Activated CD8-positive, alpha-beta T cell treated with anti-CD3 and anti-CD28 coated beads for 36 hours (primary cell): ENCODE results near the gene TRAF1. TPM values are rescaled to one million over a fixed set of nuclear protein-coding genes. Genes with fewer than 3 reads are reported as not detected.

Experiments
- ATAC-seq: fragments of 200-7000 bp; cut with Tn5 transposase; one replicate; pipeline ENCODE4 v1.10.0; 2021; ENCODE audit warnings: mild to moderate bottlenecking, moderate library complexity
- CTCF ChIA-PET: fragments of 350-600 bp; sonication (Branson Sonifier 250); formaldehyde crosslinking; loops from one replicate; lab custom pipeline; 2021; ENCODE audit warnings: antibody characterized with exemption; lab: Charles Lee
- POLR2A ChIA-PET: fragments of 350-600 bp; sonication (Branson Sonifier 250); formaldehyde crosslinking; loops from one replicate; lab custom pipeline; 2021; ENCODE audit warnings: antibody characterized with exemption; lab: Charles Lee
- DNase-seq: peaks from one replicate; pipeline ENCODE4 v3.0.0-alpha.2; 2020
- H3K27ac Mint-ChIP-seq: one replicate; pipeline ENCODE4 v1.8.0; 2021; ENCODE audit warnings: mild to moderate bottlenecking, mixed read lengths
- H3K27me3 Mint-ChIP-seq: one replicate; pipeline ENCODE4 v1.8.0; 2021; ENCODE audit warnings: mixed read lengths
- H3K36me3 Mint-ChIP-seq: one replicate; pipeline ENCODE4 v1.8.0; 2021; ENCODE audit warnings: low read depth, mixed read lengths
- H3K4me1 Mint-ChIP-seq: one replicate; pipeline ENCODE4 v1.8.0; 2021; ENCODE audit warnings: low read depth, mixed read lengths
- H3K4me3 Mint-ChIP-seq: one replicate; pipeline ENCODE4 v1.8.0; 2021; ENCODE audit warnings: mild to moderate bottlenecking, moderate library complexity, mixed read lengths
- H3K9me3 Mint-ChIP-seq: one replicate; pipeline ENCODE4 v1.8.0; 2021; ENCODE audit warnings: mixed read lengths
- CTCF ChIP-seq: fragments of 200-600 bp; IDR thresholded peaks from one replicate; pipeline ENCODE4 v1.8.0; 2022; ENCODE audit warnings: antibody characterized with exemption, mild to moderate bottlenecking
- intact Hi-C: fragments of 100-400 bp; cut with micrococcal nuclease; formaldehyde crosslinking; loops from one replicate; pipeline ENCODE4 v1.10.0; 2022
- total RNA-seq, 2 experiments: library from RNA; stranded (reverse); gene quantifications; one replicate each; pipeline ENCODE4 v1.2.3, GENCODE V29; 2021

TRAF1 gene
- total RNA-seq, 2 experiments from 2014 or later = 147 to 150 TPM

DNA sequence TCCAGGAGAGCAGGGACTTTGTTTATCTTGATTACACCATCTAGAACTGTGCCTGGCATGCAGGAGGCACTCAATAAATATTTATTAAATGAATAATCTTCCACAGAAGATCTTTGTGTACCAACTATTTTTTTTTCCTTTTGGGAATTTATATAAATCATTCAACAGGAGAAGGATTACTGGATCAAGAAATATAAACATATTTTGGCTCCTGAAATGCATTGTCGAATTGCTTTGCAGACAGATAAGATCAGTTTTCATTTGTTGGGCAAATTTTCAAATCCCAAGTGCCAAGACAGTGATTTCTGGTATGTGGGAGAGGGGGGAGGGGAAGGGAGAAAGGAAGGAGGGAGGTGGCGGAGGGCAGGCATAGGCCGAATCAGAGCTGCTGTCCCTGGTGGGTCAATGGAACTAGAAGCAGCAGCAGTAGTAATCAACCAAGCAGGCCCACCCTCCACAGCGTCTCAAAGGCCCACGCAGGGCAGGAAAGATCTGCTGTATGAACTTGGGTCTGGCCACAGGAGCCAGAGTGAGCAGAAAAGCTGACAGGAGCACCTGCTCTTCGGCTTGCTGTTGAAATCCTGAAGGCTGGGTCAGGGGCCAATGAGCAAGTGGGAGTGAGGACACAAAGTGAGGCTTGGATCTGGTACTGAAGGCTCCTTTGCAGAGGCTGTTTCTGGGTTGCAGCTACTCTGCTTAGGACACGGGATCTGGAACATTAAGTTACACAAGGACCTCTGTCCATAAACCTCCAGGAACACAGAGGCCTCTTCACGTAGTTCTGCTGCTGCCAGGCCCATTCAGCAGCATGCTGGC, 15.8 kb upstream of the TRAF1 start:
- H3K4me1 Mint-ChIP-seq = peaks cover 5% of the 10 kb centered on the region
- ATAC-seq = no peak
- H3K9me3 Mint-ChIP-seq = no peaks in the 10 kb centered on the region
- no peaks in the 10 kb centered on the region for H3K36me3 Mint-ChIP-seq
- no peak for TF ChIP-seq CTCF
- POLR2A ChIA-PET = interaction anchor here (1.0 to 60.2 kb wide), 2 partner anchors 48 to 110 kb away, joined by 3 to 2439 read pairs; partner anchors contain the start of genes PHF19 and TRAF1
- no peak overlapping the region for H3K4me3 Mint-ChIP-seq
- intact Hi-C loops = no loop called here
- no peak overlapping the region for H3K27ac Mint-ChIP-seq
- no peak for DNase-seq
- CTCF ChIA-PET = interaction anchor here (1.5 kb wide), 1 partner anchor 73 kb away, joined by 6 read pairs; no protein-coding TSS in a partner anchor
- no peaks in the 10 kb centered on the region for H3K27me3 Mint-ChIP-seq

GRCh38 chr9:120941046-120941770, 14.6 kb upstream of the TRAF1 start:
- Mint-ChIP-seq H3K9me3 (no peaks in the 10 kb centered on the region), H3K27me3 (no peaks in the 10 kb centered on the region), H3K36me3 (no peaks in the 10 kb centered on the region), H3K4me3 (no peak overlapping the region), H3K4me1 (peaks cover 17% of the 10 kb centered on the region), H3K27ac (no peak overlapping the region)
- CTCF ChIA-PET = interaction anchor here (1.5 to 2.5 kb wide), 2 partner anchors 119 to 185 kb away, joined by 5 to 13 read pairs; no protein-coding TSS in a partner anchor
- ATAC-seq (no peak), DNase-seq (no peak)
- POLR2A ChIA-PET = interaction anchor here (0.6 to 60.2 kb wide), 2 partner anchors 21 to 47 kb away, joined by 3 to 2439 read pairs; partner anchors contain the start of genes PHF19 and TRAF1
- TF ChIP-seq CTCF = no peak
- intact Hi-C loops = no loop called here

- H3K27me3 Mint-ChIP-seq = no peaks in the 10 kb centered on the region
- no peaks in the 10 kb centered on the region for H3K36me3 Mint-ChIP-seq
- peaks cover 23% of the 10 kb centered on the region for H3K4me1 Mint-ChIP-seq
- no peaks in the 10 kb centered on the region for H3K9me3 Mint-ChIP-seq
- TF ChIP-seq CTCF = no peak
- ChIA-PET CTCF (interaction anchor here (1.5 to 2.5 kb wide), 2 partner anchors 119 to 184 kb away, joined by 5 to 13 read pairs; no protein-coding TSS in a partner anchor), POLR2A (interaction anchor here (0.6 to 60.2 kb wide), 2 partner anchors 21 to 46 kb away, joined by 3 to 2439 read pairs; partner anchors contain the start of genes PHF19 and TRAF1)
- H3K4me3 Mint-ChIP-seq = no peak overlapping the region
- H3K27ac Mint-ChIP-seq = no peak overlapping the region
- intact Hi-C loops = no loop called here
- DNase-seq (no peak), ATAC-seq (no peak)
Observed at GRCh38 chr9:120940573-120940972, 14.0 kb upstream of the TRAF1 start.

DNA sequence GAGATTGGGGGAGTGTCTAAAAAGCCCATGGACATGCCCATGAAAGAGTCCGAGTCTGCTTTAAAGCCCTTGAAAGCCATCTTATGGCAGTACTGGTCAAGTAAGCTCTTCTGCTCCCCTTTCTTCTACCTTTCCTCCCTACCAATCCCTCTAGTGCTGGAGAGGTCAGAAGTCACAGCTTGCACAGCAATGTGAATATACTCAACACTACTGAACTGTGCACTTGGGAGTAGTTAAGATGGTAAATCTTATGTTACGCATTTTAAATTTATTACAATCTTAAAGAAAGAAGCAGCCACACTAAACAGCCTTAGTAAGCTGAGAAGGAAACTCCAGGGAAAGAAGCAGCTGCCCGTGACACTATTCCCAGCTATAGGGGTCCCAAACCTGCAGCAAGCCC, 12.3 kb upstream of the TRAF1 start:
- intact Hi-C loops = no loop called here
- H3K36me3 Mint-ChIP-seq = no peaks in the 10 kb centered on the region
- no peaks in the 10 kb centered on the region for H3K9me3 Mint-ChIP-seq
- DNase-seq = no peak
- H3K4me3 Mint-ChIP-seq = no peak overlapping the region
- H3K4me1 Mint-ChIP-seq = peaks cover 38% of the 10 kb centered on the region
- ChIA-PET POLR2A (interaction anchor here (0.6 to 60.2 kb wide), 2 partner anchors 44 to 121 kb away, joined by 3 to 2439 read pairs; partner anchors contain the start of genes PHF19 and TRAF1), CTCF (interaction anchor here (0.9 to 6.6 kb wide), 4 partner anchors 16 to 182 kb away, joined by 3 to 59 read pairs (median 11); partner anchors contain the start of gene FBXW2)
- no peak for TF ChIP-seq CTCF
- no peak for ATAC-seq
- no peaks in the 10 kb centered on the region for H3K27me3 Mint-ChIP-seq
- H3K27ac Mint-ChIP-seq = no peak overlapping the region
